ENCODE data around the gene PTBP2. TPM values are rescaled to one million over a fixed set of nuclear protein-coding genes. Genes with fewer than 3 reads are reported as not detected.

PTBP2 gene
- total and polyA plus RNA-seq, 10 of the 15 experiments (the other 5 are each of a cell fraction or from before 2014, with no cell fraction given): 5.8 to 17.5 (median 11.1) TPM

- TF ChIP-seq PKNOX1 (IDR thresholded peaks at IDR 0.05): no peak
- peak; percentile 56; the same call in 1 of the 2 replicates for TF ChIP-seq ZNF207 (IDR thresholded peaks at IDR 0.05; ENCODE audit: borderline replicate concordance)
- TF ChIP-seq SMARCA5 (IDR thresholded peaks at IDR 0.05): peak; percentile 77; the same call in 1 of the 2 replicates
- no peak for TF ChIP-seq RCOR1 (conservative IDR thresholded peaks at IDR 0.05; ENCODE audit: low read depth, low read length)
- TF ChIP-seq SREBF2 (IDR thresholded peaks at IDR 0.05; ENCODE audit: low read length): no peak
- no peak for TF ChIP-seq KAT2A (conservative IDR thresholded peaks at IDR 0.05; ENCODE audit: control insufficient read depth, low read depth, low read length)
- no peak for TF ChIP-seq E2F4 (IDR thresholded peaks at IDR 0.05; ENCODE audit: low read depth, low read length)
- TF ChIP-seq EGR1 (IDR thresholded peaks at IDR 0.05; ENCODE audit: borderline replicate concordance in 1 of 2, low read depth in 2 of 2, low read length in 2 of 2): peak in 1 of 2 experiments; percentile 75; a peak in 2 of 3 replicates
- no peak for TF ChIP-seq SIX5 (IDR thresholded peaks at IDR 0.05; ENCODE audit: low read depth, low read length, severe bottlenecking)
- no peak for TF ChIP-seq FOXK2 (IDR thresholded peaks at IDR 0.05)
- no peak for TF ChIP-seq ESRRA (IDR thresholded peaks at IDR 0.05; ENCODE audit: low read length)
- no peak for TF ChIP-seq HDAC6 (IDR thresholded peaks at IDR 0.05; ENCODE audit: unreplicated experiment)
- no peak for TF ChIP-seq SMC3 (IDR thresholded peaks at IDR 0.05; ENCODE audit: borderline replicate concordance, low read length)
- no peak for TF ChIP-seq FOXM1 (IDR thresholded peaks at IDR 0.05; ENCODE audit: low read depth, low read length)
- TF ChIP-seq SMAD5 (IDR thresholded peaks at IDR 0.05; ENCODE audit: low read depth): no peak
- peak; percentile 57; the same call in 1 of the 2 replicates for TF ChIP-seq RB1 (IDR thresholded peaks at IDR 0.05; ENCODE audit: borderline replicate concordance)
- no peak for TF ChIP-seq NFYB (IDR thresholded peaks at IDR 0.05; ENCODE audit: insufficient read depth, low read depth, low read length)
- peak; percentile 25 for TF ChIP-seq MEF2B (IDR thresholded peaks at IDR 0.05; ENCODE audit: partially characterized antibody, poor library complexity, severe bottlenecking)
- TF ChIP-seq SREBF1 (IDR thresholded peaks at IDR 0.05; ENCODE audit: low read length): no peak
- no peak; the same call in 1 of the 2 replicates for TF ChIP-seq ZNF217 (IDR thresholded peaks at IDR 0.05)
- peak; percentile 61 to 91; a peak in 3 of 4 replicates for TF ChIP-seq BHLHE40 (IDR thresholded peaks at IDR 0.05; ENCODE audit: borderline replicate concordance in 1 of 2, low read depth in 2 of 2, low read length in 1 of 2)
- no peak for TF ChIP-seq PAX8 (IDR thresholded peaks at IDR 0.05)
- peak; percentile 96 for TF ChIP-seq YY1 (IDR thresholded peaks at IDR 0.05; ENCODE audit: low read depth, low read length)
- TF ChIP-seq MTA3 (IDR thresholded peaks at IDR 0.05; ENCODE audit: borderline replicate concordance, low read length): no peak
- TF ChIP-seq CHD2 (IDR thresholded peaks at IDR 0.05; ENCODE audit: borderline replicate concordance, low read depth, low read length): peak; percentile 64; the same call in 1 of the 2 replicates
- TF ChIP-seq SIN3A (IDR thresholded peaks at IDR 0.05; ENCODE audit: low read depth, low read length): 0 out of 2 replicates have a peak, but pooled peaks have one; percentile 14
- TF ChIP-seq ETV6 (conservative IDR thresholded peaks at IDR 0.05 in 1 of 2, IDR thresholded peaks at IDR 0.05 in 1 of 2; ENCODE audit: borderline replicate concordance in 1 of 2, low read depth in 1 of 2): no peak; a peak in 1 of 4 replicates
- TF ChIP-seq ZNF274 (IDR thresholded peaks at IDR 0.05; ENCODE audit: insufficient read depth, insufficient read length): no peak
- TF ChIP-seq NR2C2 (IDR thresholded peaks at IDR 0.05; ENCODE audit: borderline replicate concordance, control insufficient read depth, insufficient read length, low read depth): no peak
- 0 out of 2 replicates have a peak, but pooled peaks have one; percentile 45 for TF ChIP-seq RBBP5 (conservative IDR thresholded peaks at IDR 0.05)
These were observed at the start of gene PTBP2 (continued) for GRCh38 chr1:96721416-96722160.
